ENCODE measurements around the gene PRKCG. TPM values are rescaled to one million over a fixed set of nuclear protein-coding genes. Genes with fewer than 3 reads are reported as not detected.
A peak's percentile ranks its signal among the peaks of the same experiment; 100 is the strongest.

Gene PRKCG
- total RNA-seq, 1 donor from 2014 or later: 0.13 TPM

DNA sequence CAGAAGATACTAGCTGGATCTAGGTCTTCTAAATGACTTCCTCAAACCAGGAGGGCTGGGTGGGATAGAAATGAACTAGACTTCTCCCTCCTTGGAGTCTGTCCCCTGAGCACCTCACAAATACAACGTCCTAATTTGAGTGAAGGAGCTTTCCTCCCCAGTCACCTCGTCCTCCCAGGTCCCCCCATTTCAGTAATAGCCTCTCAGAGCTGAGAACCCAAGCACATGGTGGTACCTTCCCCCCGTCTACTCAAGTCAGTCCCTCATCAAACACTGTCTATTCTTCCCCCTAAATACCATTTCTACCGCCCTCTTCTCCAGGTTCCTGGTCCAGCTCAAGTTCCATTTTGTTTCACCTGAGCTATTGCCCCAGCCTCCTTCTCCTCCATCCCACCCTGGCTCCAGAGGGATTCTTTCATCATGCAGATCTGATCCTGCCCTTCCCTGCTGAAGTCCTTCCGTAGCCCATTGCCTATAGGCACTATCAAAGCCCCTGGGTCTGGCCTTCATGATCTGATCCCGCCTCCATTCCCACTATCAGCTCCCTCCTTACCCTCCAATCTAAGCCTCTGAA, 5.3 kb upstream of the PRKCG start:
- TF ChIP-seq, protein P1, sequence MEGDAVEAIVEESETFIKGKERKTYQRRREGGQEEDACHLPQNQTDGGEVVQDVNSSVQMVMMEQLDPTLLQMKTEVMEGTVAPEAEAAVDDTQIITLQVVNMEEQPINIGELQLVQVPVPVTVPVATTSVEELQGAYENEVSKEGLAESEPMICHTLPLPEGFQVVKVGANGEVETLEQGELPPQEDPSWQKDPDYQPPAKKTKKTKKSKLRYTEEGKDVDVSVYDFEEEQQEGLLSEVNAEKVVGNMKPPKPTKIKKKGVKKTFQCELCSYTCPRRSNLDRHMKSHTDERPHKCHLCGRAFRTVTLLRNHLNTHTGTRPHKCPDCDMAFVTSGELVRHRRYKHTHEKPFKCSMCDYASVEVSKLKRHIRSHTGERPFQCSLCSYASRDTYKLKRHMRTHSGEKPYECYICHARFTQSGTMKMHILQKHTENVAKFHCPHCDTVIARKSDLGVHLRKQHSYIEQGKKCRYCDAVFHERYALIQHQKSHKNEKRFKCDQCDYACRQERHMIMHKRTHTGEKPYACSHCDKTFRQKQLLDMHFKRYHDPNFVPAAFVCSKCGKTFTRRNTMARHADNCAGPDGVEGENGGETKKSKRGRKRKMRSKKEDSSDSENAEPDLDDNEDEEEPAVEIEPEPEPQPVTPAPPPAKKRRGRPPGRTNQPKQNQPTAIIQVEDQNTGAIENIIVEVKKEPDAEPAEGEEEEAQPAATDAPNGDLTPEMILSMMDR (IDR thresholded peaks at IDR 0.05; ENCODE audit: insufficient read depth, low read length, poor library complexity, severe bottlenecking): no peak
- DNase-seq (ENCODE audit: low read depth): no peak
- Histone ChIP-seq H3K36me3 (ENCODE audit: control insufficient read depth, insufficient read depth, low read length) (peaks cover 5% of the 10 kb centered on the region), H3K27me3 (ENCODE audit: control insufficient read depth, insufficient read depth, low read length) (peaks cover 14% of the 10 kb centered on the region), H3K4me3 (ENCODE audit: low read depth, low read length) (no peak overlapping the region)

DNA sequence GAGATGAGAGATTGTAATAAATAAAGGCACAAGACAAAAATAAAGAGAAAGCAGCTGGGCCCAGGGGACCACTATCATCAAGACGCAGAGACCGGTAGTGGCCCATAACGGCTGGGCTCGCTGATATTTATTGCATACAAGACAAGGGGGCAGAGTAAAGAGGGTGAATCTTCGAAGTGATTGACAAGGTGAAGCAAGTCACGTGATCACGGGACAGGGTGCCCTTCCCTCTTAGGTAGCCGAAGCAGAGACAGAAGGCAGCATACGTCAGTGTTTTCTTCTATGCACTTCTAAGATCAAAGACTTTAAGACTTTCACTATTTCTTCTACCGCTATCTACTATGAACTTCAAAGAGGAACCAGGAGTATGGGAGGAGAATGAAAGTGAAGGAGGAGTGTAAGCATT, 4.6 kb upstream of the PRKCG start:
- H3K36me3 ChIP-seq (ENCODE audit: control insufficient read depth, insufficient read depth, low read length): peaks cover 5% of the 10 kb centered on the region
- H3K27me3 ChIP-seq (ENCODE audit: control insufficient read depth, insufficient read depth, low read length): peaks cover 20% of the 10 kb centered on the region
- no peak overlapping the region for H3K4me3 ChIP-seq (ENCODE audit: low read depth, low read length)
- TF ChIP-seq, protein P1 (IDR thresholded peaks at IDR 0.05; ENCODE audit: insufficient read depth, low read length, poor library complexity, severe bottlenecking): no peak
- no peak for DNase-seq (ENCODE audit: low read depth)

DNA sequence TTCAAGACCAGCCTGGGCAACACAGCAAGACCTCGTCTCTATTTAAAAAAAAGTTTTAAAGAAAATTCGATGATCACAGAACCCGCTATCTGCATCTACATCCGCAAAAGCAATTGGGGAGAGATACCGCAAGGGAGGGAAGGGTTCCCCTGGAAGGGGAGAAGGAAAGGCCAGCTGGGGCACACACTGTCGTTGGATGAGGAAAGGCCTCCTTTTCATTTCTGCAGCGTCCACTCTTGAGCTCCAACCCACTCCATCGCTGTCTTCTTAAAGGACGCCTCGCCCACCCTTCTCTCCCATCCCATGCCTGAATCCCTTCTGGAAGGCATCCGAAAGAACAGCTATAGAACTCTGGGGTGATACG, 3.2 kb upstream of the PRKCG start:
- DNase-seq (ENCODE audit: low read depth): no peak
- Histone ChIP-seq H3K27me3 (ENCODE audit: control insufficient read depth, insufficient read depth, low read length) (peaks cover 34% of the 10 kb centered on the region), H3K4me3 (ENCODE audit: low read depth, low read length) (peak overlapping the region; percentile 45), H3K36me3 (ENCODE audit: control insufficient read depth, insufficient read depth, low read length) (peaks cover 1% of the 10 kb centered on the region)
- TF ChIP-seq, protein P1 (IDR thresholded peaks at IDR 0.05; ENCODE audit: insufficient read depth, low read length, poor library complexity, severe bottlenecking): no peak

DNA sequence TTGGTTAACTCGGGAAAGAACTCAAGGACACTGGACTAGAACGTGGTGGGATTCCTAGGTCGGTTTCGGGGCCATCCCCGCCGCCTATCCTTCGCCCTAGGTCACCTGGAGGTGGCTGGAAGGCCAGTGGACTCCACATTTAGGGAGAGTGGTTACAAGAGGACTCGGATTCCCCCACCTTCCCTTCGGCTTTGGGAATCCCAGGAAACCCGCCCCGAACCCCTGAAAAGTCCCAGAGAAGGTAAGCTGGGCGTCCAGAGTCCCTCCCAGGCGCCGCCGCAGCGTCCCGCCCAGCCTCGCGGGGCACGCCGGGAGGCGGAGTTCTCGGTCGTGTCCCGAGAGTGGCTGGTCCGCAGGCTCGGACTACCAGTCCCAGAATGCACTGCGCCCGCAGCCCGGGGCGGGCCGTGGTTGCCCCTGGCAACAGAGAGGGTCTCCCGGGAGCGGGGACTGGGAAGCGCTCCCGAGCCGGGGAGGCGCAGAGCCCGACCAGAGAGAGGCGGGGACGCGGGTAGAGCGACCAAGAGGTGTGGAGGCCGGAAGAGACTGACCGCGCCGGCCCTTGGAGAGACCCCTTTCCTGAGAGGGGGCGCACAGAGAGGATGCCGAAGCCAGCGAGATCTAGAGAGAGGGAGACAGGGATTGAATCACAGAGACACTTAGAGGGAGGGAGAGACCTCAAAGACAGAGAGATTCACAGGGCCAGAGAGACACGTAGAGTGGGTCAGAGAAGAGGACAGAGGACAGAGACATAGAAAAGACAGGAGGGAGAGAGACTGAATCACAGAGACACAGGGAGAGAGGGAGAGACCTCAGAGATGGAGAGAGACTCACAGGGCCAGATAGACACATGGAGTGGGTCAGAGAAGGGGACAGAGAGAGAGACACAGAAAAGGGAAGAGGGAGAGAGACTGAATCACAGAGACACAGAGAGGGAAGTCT, 2.6 kb upstream of the PRKCG start:
- DNase-seq (ENCODE audit: low read depth): peak; percentile 58

DNA sequence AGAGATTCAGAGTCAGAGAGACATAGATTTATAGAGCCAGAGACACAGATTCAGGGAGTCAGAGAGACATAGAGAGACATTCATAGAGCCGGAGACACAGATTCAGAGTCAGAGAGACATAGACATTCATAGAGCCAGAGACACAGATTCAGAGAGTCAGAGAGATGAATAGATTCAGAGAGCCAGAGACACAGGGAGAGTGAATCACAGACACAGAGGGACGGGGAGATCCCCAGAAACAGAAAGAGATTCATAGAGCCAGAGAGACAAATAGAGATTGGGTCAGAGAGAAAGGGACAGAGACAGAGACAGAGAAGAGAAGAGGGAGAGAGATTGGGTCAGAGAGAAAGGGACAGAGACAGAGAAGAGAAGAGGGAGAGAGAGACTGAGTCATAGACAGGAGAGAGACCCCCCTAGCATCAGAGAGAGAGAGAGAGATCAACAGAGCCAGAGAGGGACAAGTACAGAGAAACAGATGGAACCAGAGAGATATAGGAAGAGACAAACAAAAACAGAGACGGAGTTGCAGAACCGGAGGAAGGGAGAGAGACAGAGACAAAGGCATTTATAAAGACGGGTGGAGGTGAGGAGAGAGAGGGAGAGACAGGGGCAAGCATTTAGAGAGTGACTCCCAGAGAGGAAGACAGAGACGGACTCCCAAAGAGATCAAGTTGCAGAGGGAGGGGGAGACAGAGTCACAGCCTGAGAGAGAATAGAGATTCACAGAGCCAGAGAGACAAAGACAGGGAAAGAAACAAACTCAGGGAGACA, 1.1 kb upstream of the PRKCG start:
- H3K27me3 ChIP-seq (ENCODE audit: control insufficient read depth, insufficient read depth, low read length): peaks cover 45% of the 10 kb centered on the region
- H3K4me3 ChIP-seq (ENCODE audit: low read depth, low read length): no peak overlapping the region
- TF ChIP-seq, protein P1 (IDR thresholded peaks at IDR 0.05; ENCODE audit: insufficient read depth, low read length, poor library complexity, severe bottlenecking): no peak

More for the DNA sequence above, 2.6 kb upstream of the PRKCG start:
- Histone ChIP-seq H3K27me3 (ENCODE audit: control insufficient read depth, insufficient read depth, low read length) (peaks cover 41% of the 10 kb centered on the region), H3K36me3 (ENCODE audit: control insufficient read depth, insufficient read depth, low read length) (no peaks in the 10 kb centered on the region), H3K4me3 (ENCODE audit: low read depth, low read length) (peak overlapping the region; percentile 45)
- TF ChIP-seq, protein P1 (IDR thresholded peaks at IDR 0.05; ENCODE audit: insufficient read depth, low read length, poor library complexity, severe bottlenecking): no peak

More for the DNA sequence above, 1.1 kb upstream of the PRKCG start:
- H3K36me3 ChIP-seq (ENCODE audit: control insufficient read depth, insufficient read depth, low read length): no peaks in the 10 kb centered on the region
- no peak for DNase-seq (ENCODE audit: low read depth)

All from kidney epithelial cell (primary cell).